Skin of body (tissue), 2 donors: Measurements from ENCODE around the gene SDHB. TPM values are rescaled to one million over a fixed set of nuclear protein-coding genes. Genes with fewer than 3 reads are reported as not detected.
A peak's percentile ranks its signal among the peaks of the same experiment; 100 is the strongest.

Experiments
- DNase-seq: peaks from one replicate; lab custom pipeline; 2025; lab: John Stamatoyannopoulos, UW
- total RNA-seq: library from RNA; depleted of rRNA; stranded (reverse); fragments of >200 nt; gene quantifications from one replicate; pipeline ENCODE4 v1.2.3, GENCODE V29; 2014

The SDHB gene
- 62.9 TPM for total RNA-seq

GRCh38 chr1:17053685-17054410 lies at the start of gene SDHB:
Gene SDHB (minus strand): TSS chr1:17054032. CDS start chr1:17054019, 13 bp downstream.
- DNase-seq = peak; percentile 99

GRCh38 chr1:17102232-17102631 lies 48.4 kb upstream of the SDHB start:
- no peak for DNase-seq

GRCh38 chr1:17101261-17101660 lies 47.4 kb upstream of the SDHB start:
- no peak for DNase-seq

- DNase-seq = no peak
Measured at GRCh38 chr1:17099616-17100340, 45.9 kb upstream of the SDHB start.

GRCh38 chr1:17098446-17099317 lies 44.9 kb upstream of the SDHB start:
- DNase-seq = no peak

- DNase-seq = no peak
Measured at GRCh38 chr1:17097787-17098186, 44.0 kb upstream of the SDHB start.

GRCh38 chr1:17097147-17097546 lies 43.3 kb upstream of the SDHB start:
- DNase-seq = no peak

- DNase-seq = no peak
Measured at GRCh38 chr1:17096584-17096983, 42.8 kb upstream of the SDHB start.

- no peak for DNase-seq
Measured at GRCh38 chr1:17095141-17095540, 41.3 kb upstream of the SDHB start.

GRCh38 chr1:17094664-17095063 lies 40.8 kb upstream of the SDHB start:
- no peak for DNase-seq

- no peak for DNase-seq
Measured at GRCh38 chr1:17093822-17094393, 40.1 kb upstream of the SDHB start.

- no peak for DNase-seq
Measured at GRCh38 chr1:17091252-17091651, 37.4 kb upstream of the SDHB start.

GRCh38 chr1:17089506-17089905 lies 35.7 kb upstream of the SDHB start:
- no peak for DNase-seq

GRCh38 chr1:17086751-17087150 lies 32.9 kb upstream of the SDHB start:
- DNase-seq = no peak

GRCh38 chr1:17084787-17085186 lies 31.0 kb upstream of the SDHB start:
- no peak for DNase-seq

GRCh38 chr1:17082761-17083160 lies 28.9 kb upstream of the SDHB start:
- no peak for DNase-seq

- no peak for DNase-seq
Measured at GRCh38 chr1:17081439-17081838, 27.6 kb upstream of the SDHB start.

- no peak for DNase-seq
Measured at GRCh38 chr1:17080880-17081279, 27.0 kb upstream of the SDHB start.

GRCh38 chr1:17080085-17080759 lies 26.4 kb upstream of the SDHB start:
- no peak for DNase-seq

- no peak for DNase-seq
Measured at GRCh38 chr1:17078991-17079868, 25.4 kb upstream of the SDHB start.
